GM12874 (cell line): ENCODE data around the gene MS4A15.

ENCODE experiments used
- TF ChIP-seq, protein P1 (sequence below): IDR thresholded peaks from 2 replicates; pipeline ENCODE4 v1.5.1; 2011; ENCODE audit warnings: low read depth, mild to moderate bottlenecking, control low read depth, low read length, moderate library complexity; ENCODE audit not compliant: insufficient read depth

MS4A15 gene

DNA sequence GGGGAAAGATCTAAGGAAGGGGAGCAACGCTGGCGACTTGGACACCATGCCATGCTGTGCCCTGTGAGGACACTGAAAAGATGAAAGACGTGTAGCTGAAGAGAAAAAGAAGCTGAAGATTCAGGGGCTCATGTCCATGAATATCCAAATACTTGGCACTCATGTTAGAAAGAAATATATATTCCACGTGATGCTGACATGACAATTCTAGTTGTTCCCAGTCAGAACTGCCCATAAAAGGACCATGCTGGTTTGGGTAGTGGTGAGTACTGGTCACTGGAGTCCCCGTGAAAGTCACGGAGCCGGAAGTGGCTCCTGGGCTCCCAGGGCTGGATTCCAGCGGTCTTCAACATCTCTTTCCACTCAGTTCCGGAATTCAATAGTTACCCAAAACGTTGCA lies 9.9 kb downstream of the MS4A15 start:
- TF ChIP-seq, protein P1, sequence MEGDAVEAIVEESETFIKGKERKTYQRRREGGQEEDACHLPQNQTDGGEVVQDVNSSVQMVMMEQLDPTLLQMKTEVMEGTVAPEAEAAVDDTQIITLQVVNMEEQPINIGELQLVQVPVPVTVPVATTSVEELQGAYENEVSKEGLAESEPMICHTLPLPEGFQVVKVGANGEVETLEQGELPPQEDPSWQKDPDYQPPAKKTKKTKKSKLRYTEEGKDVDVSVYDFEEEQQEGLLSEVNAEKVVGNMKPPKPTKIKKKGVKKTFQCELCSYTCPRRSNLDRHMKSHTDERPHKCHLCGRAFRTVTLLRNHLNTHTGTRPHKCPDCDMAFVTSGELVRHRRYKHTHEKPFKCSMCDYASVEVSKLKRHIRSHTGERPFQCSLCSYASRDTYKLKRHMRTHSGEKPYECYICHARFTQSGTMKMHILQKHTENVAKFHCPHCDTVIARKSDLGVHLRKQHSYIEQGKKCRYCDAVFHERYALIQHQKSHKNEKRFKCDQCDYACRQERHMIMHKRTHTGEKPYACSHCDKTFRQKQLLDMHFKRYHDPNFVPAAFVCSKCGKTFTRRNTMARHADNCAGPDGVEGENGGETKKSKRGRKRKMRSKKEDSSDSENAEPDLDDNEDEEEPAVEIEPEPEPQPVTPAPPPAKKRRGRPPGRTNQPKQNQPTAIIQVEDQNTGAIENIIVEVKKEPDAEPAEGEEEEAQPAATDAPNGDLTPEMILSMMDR: no peak

DNA sequence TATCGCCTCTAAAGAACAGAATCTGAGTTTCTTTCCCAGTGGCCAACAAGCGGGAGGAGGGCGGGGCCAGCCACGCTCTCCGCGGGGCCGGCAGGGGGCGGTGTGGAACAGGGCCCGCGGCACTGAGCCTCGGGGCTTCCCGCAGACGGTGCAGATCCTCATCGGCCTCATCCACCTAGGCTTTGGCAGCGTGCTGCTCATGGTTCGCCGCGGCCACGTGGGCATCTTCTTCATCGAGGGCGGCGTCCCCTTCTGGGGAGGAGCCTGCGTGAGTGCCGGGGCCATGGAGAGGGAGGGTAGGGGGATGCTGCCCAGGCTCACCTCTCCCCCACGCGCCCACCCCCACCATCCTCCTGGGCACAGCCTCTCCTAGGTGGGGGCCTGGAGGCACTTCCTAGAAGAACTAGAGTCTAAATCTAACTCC lies 10.7 kb downstream of the MS4A15 start:
- TF ChIP-seq, protein P1: peak; percentile 52; the same call in 1 of the 2 replicates

DNA sequence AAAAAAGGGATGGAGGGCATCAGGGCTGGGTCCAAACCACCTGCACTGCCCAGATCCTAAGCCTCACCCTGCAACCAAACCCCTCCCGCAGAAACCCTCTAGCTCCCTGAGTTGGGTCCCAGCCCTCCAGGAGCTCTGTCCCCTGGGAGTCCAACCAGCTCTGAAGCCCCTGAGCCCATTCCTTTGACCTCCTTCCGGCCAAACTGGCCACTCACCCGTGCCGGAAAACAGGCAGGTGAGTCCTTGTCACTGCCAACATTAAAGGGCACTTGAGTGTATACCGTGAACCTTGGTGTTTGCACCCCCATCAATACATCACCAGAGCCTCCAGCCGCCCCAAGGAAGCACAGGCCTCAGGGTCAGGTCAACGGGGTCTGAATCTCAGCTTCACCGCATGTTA lies 11.5 kb downstream of the MS4A15 start:
- TF ChIP-seq, protein P1: no peak

DNA sequence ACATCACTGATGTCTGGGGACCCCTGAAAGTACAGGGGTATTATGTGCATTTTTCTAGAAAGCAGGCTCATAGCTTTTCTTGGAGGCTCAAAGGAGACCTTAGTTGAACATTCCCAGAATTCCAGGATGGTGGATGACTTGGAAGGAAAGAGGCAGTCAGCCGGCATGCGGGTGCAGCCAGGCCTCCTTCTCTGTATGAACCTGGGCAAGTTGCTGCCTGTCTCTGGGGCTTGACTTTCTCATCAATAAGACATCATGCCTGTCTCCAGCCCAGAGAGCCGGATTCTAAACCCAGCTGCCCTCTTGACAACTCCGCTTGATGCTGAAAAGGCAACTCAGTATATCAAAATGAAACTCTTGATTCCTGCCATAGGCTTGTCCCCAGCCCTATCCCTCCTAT lies 12.6 kb downstream of the MS4A15 start:
- TF ChIP-seq, protein P1: no peak

DNA sequence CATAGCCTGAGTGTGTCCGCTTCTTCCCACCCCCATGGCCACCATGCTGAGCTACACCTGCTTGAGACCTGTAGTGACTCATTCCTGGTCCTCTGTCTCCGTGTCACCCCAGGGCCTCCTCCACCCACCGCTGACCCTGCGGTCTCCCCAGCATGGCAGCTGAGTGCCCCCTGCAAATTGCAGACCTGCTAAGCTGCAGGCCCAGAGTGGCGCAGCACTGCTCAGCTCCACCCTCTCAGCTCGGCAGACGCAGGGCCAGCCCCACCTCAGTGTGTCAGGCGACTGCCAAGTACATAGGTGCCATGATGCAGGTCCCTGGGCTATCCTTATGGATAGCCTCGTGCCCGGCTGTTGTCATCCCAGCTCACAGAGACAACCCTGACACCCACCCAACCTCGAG lies 13.1 kb downstream of the MS4A15 start:
- TF ChIP-seq, protein P1: no peak

DNA sequence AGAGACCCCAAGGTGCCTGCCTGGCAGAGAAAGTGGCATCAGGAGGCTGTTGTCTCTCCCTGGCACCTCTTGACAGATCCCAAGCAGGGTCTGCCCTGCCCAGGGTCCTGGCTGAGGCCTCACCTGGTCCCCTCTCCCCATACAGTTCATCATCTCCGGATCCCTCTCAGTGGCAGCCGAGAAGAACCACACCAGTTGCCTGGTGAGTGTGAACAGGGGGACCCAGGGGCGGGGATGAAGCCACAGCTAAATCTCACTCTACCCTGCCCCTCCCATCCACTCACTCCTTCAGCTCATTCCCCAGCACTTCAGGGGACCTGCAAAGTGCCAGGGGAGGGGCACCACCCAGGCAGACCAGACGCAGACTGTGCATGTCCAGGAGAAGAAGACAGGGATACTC lies 14.5 kb downstream of the MS4A15 start:
- TF ChIP-seq, protein P1: no peak

DNA sequence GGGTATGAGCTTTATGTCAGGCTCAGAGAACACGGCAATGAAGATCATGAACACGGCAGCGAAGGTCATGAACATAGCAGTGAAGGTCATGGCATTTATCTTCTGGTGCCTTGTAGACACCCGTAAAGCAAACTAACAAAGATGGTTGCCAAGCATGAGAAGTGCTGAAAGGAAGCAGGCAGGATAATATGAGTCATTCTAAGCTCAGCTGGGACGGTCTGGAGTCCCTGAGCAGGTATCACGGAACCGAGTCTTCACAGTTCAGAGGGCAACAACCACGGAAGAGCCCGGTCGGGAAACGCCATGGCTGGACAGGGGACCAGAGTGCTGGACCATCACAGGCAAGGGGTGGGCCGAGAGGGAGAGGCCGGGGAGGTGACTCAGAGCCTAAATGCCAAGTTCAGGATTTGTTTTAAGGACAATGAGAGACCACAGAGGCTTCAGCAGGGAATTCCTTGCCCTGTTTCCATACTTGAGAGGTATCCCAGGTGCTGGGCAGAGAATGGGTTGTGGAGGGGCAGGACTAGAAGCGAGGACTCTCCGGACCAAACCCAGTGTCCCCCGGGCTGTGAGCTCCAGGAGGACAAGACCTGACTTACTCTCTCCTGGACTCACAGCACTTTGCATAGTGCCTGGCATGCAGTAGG lies 15.3 kb downstream of the MS4A15 start:
- TF ChIP-seq, protein P1: no peak
